GM19351 (cell line): Measurements from ENCODE around the gene SV2C.
"Not testable (repeated sequence)": the region's sequence is repeated elsewhere in the genome, so short reads cannot be mapped to it uniquely, and the experiment has no call there.

Experiments
- ATAC-seq: cut with Tn5 transposase; IDR thresholded peaks from one replicate; pipeline ENCODE4 v1.9.1; 2021; ENCODE audit warnings: mild to moderate bottlenecking, moderate library complexity; ENCODE audit not compliant: unreplicated experiment

SV2C gene

GRCh38 chr5:76334574-76334973 lies 251.4 kb downstream of the SV2C start:
- no peak for ATAC-seq

GRCh38 chr5:76335451-76335850 lies 252.3 kb downstream of the SV2C start:
- ATAC-seq: not testable (repeated sequence)

- ATAC-seq: not testable (repeated sequence)
These were observed 253.1 kb downstream of the SV2C start for GRCh38 chr5:76336253-76336809.

- no peak for ATAC-seq
These were observed 254.8 kb downstream of the SV2C start for GRCh38 chr5:76337953-76338451.

- ATAC-seq: no peak
These were observed 256.7 kb downstream of the SV2C start for GRCh38 chr5:76339919-76340318.

GRCh38 chr5:76341651-76342334 lies 258.6 kb downstream of the SV2C start:
- no peak for ATAC-seq

GRCh38 chr5:76342474-76342873 lies 259.3 kb downstream of the SV2C start:
- ATAC-seq: no peak

- no peak for ATAC-seq
These were observed 262.4 kb downstream of the SV2C start for GRCh38 chr5:76345582-76345981.

GRCh38 chr5:76351176-76351575 lies 268.0 kb downstream of the SV2C start:
- ATAC-seq: peak; percentile 25

- ATAC-seq: peak; percentile 99
These were observed 268.4 kb downstream of the SV2C start for GRCh38 chr5:76351577-76351976.

GRCh38 chr5:76356887-76357286 lies 273.7 kb downstream of the SV2C start:
- no peak for ATAC-seq

GRCh38 chr5:76363352-76364225 lies 280.4 kb downstream of the SV2C start:
- no peak for ATAC-seq

- ATAC-seq: no peak
These were observed 281.0 kb downstream of the SV2C start for GRCh38 chr5:76364226-76364589.

- no peak for ATAC-seq
These were observed 282.4 kb downstream of the SV2C start for GRCh38 chr5:76365561-76365960.

GRCh38 chr5:76366596-76366995 lies 283.4 kb downstream of the SV2C start:
- ATAC-seq: no peak

GRCh38 chr5:76367623-76368371 lies 284.6 kb downstream of the SV2C start:
- no peak for ATAC-seq

GRCh38 chr5:76368941-76369340 lies 285.8 kb downstream of the SV2C start:
- ATAC-seq: no peak

- not testable (repeated sequence) for ATAC-seq
These were observed 286.5 kb downstream of the SV2C start for GRCh38 chr5:76369668-76370067.

GRCh38 chr5:76371960-76372322 lies 288.8 kb downstream of the SV2C start:
- ATAC-seq: no peak

- no peak for ATAC-seq
These were observed 289.3 kb downstream of the SV2C start for GRCh38 chr5:76372323-76373054.
